Measurements from ENCODE around the gene EXOC4. TPM values are rescaled to one million over a fixed set of nuclear protein-coding genes. Genes with fewer than 3 reads are reported as not detected.

EXOC4 gene
- total RNA-seq, 3 donors from 2014 or later: 88.3 to 136 (median 99.6) TPM

DNA sequence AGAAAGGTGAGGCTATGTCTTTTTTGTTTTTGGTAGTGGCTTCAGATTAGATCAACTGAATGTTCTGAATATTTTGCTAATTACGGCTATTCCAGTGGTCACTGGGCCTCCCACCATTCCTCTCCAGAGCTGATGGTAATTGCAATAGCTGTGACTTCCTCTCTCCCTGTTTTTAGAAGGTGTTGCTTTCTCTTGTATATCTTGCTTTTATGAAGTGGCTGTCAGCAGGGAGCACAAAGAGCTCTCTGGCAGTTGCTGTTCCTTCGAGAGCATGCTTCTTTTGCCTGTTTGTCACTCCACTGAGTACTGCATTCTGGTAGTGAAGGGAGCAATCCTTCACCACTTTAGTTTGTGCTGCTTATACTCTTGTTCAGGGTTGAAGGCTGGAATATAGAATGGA is 133.3 kb downstream of the EXOC4 start:
- no peak for TF ChIP-seq POLR2AphosphoS5 (IDR thresholded peaks at IDR 0.05)
- TF ChIP-seq, protein P1, sequence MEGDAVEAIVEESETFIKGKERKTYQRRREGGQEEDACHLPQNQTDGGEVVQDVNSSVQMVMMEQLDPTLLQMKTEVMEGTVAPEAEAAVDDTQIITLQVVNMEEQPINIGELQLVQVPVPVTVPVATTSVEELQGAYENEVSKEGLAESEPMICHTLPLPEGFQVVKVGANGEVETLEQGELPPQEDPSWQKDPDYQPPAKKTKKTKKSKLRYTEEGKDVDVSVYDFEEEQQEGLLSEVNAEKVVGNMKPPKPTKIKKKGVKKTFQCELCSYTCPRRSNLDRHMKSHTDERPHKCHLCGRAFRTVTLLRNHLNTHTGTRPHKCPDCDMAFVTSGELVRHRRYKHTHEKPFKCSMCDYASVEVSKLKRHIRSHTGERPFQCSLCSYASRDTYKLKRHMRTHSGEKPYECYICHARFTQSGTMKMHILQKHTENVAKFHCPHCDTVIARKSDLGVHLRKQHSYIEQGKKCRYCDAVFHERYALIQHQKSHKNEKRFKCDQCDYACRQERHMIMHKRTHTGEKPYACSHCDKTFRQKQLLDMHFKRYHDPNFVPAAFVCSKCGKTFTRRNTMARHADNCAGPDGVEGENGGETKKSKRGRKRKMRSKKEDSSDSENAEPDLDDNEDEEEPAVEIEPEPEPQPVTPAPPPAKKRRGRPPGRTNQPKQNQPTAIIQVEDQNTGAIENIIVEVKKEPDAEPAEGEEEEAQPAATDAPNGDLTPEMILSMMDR (IDR thresholded peaks at IDR 0.05): no peak
- TF ChIP-seq POLR2A (IDR thresholded peaks at IDR 0.05): no peak
- Histone ChIP-seq H3K4me3 (no peak overlapping the region), H3K36me3 (no peaks in the 10 kb centered on the region), H3K27me3 (no peaks in the 10 kb centered on the region), H3K4me1 (no peaks in the 10 kb centered on the region), H3K27ac (no peak overlapping the region), H3K9me3 (no peaks in the 10 kb centered on the region)
- intact Hi-C loops (cut with DNase I; ENCODE audit: low total_unique reads): no loop called here
- DNase-seq (ENCODE audit: low spot score in 2 of 2): no peak

DNA sequence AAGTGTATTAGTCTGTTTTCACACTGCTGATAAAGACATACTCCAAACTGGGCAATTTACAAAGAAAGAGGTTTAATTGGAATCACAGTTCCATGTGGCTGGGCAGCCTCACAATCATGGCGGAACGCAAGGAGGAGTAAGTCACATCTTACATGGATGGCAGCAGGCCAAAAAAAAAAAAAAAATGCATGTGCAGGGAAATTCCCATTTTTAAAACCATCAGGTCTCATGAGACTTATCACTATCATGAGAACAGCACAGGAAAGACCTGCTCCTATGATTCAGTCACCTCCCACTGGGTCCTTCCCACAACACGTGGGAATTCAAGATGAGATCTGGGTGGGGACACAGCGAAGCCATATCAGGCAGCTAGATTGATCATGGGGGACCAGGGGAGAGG is 136.8 kb downstream of the EXOC4 start:
- DNase-seq (ENCODE audit: low spot score in 2 of 2): no peak
- Histone ChIP-seq H3K27me3 (no peaks in the 10 kb centered on the region), H3K36me3 (no peaks in the 10 kb centered on the region), H3K4me1 (no peaks in the 10 kb centered on the region), H3K27ac (no peak overlapping the region), H3K4me3 (no peak overlapping the region), H3K9me3 (no peaks in the 10 kb centered on the region)
- no peak for TF ChIP-seq POLR2A (IDR thresholded peaks at IDR 0.05)
- TF ChIP-seq, protein P1 (IDR thresholded peaks at IDR 0.05): no peak
- TF ChIP-seq POLR2AphosphoS5 (IDR thresholded peaks at IDR 0.05): no peak
- intact Hi-C loops (cut with DNase I; ENCODE audit: low total_unique reads): no loop called here

DNA sequence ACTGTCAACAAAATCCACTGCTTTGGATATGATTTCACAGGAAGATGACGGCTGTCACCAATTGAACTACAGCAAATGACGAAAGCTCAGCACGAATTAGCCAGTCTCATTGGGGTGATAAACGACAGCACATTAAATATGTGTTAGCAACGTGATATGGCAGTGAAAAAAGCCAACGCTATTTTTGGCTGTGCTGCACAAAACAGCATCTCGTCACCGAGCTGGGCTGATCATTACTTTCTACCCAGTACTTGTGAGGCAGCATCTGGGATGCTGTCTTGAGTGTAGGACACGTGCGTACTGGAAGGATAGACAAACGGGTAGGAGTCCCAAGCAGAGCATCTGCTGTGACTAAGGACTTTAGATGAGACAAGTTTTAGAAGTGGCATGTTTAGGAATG is 138.3 kb downstream of the EXOC4 start:
- TF ChIP-seq POLR2AphosphoS5 (IDR thresholded peaks at IDR 0.05): no peak
- TF ChIP-seq, protein P1 (IDR thresholded peaks at IDR 0.05): no peak
- TF ChIP-seq POLR2A (IDR thresholded peaks at IDR 0.05): no peak
- Histone ChIP-seq H3K4me1 (no peaks in the 10 kb centered on the region), H3K9me3 (no peaks in the 10 kb centered on the region), H3K27me3 (no peaks in the 10 kb centered on the region), H3K27ac (no peak overlapping the region), H3K4me3 (no peak overlapping the region), H3K36me3 (no peaks in the 10 kb centered on the region)
- intact Hi-C loops (cut with DNase I; ENCODE audit: low total_unique reads): no loop called here
- no peak for DNase-seq (ENCODE audit: low spot score in 2 of 2)

DNA sequence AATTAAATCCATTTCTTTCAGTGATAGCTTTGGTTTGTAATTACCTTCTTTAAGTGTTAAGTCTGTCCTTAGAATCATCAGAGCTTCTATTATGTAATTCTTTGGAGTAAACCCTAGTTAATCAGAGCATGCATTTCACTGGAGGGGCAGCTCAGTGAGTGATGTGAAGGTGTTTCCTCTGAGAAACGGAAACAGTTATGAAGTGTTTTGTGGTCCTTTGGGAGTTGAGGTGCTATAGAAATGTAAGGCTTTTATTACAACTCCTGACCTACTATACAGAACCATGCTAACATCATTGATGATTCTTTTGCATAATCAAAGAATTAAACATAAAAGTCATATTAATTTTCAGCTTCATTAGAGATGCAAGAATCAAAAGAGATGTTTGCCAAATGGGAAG is 141.5 kb downstream of the EXOC4 start:
- Histone ChIP-seq H3K27me3 (no peaks in the 10 kb centered on the region), H3K9me3 (no peaks in the 10 kb centered on the region), H3K27ac (no peak overlapping the region), H3K4me3 (no peak overlapping the region), H3K4me1 (no peaks in the 10 kb centered on the region), H3K36me3 (no peaks in the 10 kb centered on the region)
- intact Hi-C loops (cut with DNase I; ENCODE audit: low total_unique reads): no loop called here
- no peak for DNase-seq (ENCODE audit: low spot score in 2 of 2)
- TF ChIP-seq POLR2AphosphoS5 (IDR thresholded peaks at IDR 0.05): no peak
- TF ChIP-seq POLR2A (IDR thresholded peaks at IDR 0.05): no peak
- TF ChIP-seq, protein P1 (IDR thresholded peaks at IDR 0.05): no peak

DNA sequence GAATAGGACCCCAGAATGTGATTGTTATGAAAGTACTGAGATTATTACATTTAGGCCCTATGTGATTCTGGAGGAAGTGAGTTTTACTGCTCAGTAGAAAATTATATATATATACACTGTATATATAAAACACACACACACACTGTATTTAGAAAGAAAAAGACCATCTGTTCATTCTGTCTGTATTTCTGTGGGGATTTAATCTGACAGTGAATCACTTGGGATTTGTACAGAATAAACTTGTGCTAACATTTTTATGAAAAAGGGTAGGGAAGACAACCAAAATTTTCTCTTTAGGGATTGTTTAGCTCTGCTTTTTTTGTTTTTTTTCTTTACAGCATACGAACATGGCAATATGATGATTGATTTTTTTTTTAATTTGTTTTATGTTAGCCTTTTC is 142.7 kb downstream of the EXOC4 start:
- Histone ChIP-seq H3K36me3 (no peaks in the 10 kb centered on the region), H3K27me3 (no peaks in the 10 kb centered on the region), H3K4me1 (no peaks in the 10 kb centered on the region), H3K9me3 (no peaks in the 10 kb centered on the region), H3K27ac (no peak overlapping the region), H3K4me3 (no peak overlapping the region)
- intact Hi-C loops (cut with DNase I; ENCODE audit: low total_unique reads): no loop called here
- DNase-seq (ENCODE audit: low spot score in 2 of 2): no peak
- TF ChIP-seq, protein P1 (IDR thresholded peaks at IDR 0.05): no peak
- TF ChIP-seq POLR2AphosphoS5 (IDR thresholded peaks at IDR 0.05) (no peak), POLR2A (IDR thresholded peaks at IDR 0.05) (no peak)
